Measurements from ENCODE around the gene ROMO1.
"Not testable (repeated sequence)": the region's sequence is repeated elsewhere in the genome, so short reads cannot be mapped to it uniquely, and the experiment has no call there.

ROMO1 gene

DNA sequence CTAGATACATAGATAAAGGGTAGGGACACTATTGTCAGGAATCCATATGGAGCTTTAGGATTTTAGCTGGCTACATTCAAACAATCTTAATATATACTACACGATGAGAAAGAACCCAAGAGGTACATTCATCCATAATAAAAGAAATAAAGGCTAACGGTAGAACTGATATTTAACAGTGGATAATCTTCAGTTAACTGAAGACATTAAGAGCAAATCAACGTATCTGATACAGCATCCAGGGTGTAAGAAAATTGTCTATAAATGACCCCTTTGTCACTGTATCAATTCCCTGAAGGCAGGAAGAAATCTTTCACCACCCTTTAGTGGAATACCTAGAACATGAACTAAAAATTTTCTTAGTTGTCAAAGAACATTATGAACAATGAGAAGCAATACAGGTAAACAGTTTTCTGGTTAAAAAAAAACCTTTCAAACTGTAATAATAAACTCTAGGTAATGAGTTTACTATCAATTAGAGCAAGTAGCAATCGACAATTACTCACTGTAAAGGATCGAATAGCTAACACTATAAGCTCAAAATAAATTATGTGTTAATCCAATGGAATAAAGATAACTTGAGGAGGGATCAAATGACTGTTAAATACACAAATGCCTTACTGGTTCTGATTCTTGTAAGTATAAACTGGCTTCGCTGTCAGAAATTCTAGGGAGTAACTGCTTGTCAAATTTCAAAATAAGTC lies 11.8 kb downstream of the ROMO1 start:
- DNase-seq (ENCODE audit: low read depth), result no peak
- TF ChIP-seq, protein P1, sequence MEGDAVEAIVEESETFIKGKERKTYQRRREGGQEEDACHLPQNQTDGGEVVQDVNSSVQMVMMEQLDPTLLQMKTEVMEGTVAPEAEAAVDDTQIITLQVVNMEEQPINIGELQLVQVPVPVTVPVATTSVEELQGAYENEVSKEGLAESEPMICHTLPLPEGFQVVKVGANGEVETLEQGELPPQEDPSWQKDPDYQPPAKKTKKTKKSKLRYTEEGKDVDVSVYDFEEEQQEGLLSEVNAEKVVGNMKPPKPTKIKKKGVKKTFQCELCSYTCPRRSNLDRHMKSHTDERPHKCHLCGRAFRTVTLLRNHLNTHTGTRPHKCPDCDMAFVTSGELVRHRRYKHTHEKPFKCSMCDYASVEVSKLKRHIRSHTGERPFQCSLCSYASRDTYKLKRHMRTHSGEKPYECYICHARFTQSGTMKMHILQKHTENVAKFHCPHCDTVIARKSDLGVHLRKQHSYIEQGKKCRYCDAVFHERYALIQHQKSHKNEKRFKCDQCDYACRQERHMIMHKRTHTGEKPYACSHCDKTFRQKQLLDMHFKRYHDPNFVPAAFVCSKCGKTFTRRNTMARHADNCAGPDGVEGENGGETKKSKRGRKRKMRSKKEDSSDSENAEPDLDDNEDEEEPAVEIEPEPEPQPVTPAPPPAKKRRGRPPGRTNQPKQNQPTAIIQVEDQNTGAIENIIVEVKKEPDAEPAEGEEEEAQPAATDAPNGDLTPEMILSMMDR (IDR thresholded peaks at IDR 0.05; ENCODE audit: insufficient read depth, low read depth, low read length, missing control alignments), result no peak
- H3K4me3 ChIP-seq (ENCODE audit: low read length), result no peak overlapping the region

DNA sequence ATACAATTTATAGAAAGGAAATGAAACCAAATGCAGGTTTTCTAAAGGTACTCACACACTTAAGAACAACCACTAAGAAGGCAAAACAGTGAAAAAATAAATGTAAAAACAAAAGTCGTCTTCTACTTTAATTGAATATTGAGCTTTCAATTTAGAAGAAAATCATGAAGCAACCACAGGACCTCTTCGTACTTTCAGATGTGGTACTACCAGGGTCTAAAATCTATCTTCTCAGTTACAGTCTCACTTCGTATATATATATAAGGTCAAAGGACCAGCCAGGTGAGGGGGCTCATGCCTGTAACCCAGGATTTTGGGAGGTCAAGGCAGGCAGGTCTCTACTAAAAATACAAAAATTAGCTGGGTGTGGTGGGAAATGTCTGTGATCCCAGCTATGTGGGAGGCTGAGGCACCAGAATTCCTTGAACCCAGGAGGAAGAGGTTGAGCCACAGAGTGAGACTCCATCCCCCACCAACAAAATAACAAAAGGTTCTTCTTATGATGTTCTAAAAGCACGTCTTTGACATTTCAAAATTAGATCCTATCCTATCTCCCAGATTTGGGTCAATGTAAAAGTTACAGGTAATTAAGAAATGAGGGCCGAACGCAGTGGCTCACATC lies 12.5 kb downstream of the ROMO1 start:
- TF ChIP-seq, protein P1 (IDR thresholded peaks at IDR 0.05; ENCODE audit: insufficient read depth, low read depth, low read length, missing control alignments), result no peak

DNA sequence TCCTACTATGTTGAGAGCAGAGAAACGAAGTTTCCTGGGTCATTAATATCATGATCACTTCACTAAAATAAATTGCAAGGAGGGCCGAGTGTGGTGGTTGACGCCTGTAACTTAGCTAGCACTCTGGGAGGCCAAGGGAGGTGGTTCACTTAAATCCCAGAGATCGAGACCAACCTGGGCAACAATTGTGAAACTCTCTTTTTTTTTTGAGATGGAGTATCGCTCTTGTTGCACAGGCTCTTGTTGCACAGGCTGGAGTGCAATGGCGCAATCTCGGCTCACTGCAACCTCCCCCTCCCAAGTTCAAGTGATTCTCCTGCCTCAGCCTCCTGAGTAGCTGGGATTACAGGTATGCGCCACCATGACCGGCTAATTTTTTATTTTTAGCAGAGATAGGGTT lies 13.9 kb downstream of the ROMO1 start:
- DNase-seq (ENCODE audit: low read depth), result not testable (repeated sequence)

More for the DNA sequence above, 12.5 kb downstream of the ROMO1 start:
- H3K4me3 ChIP-seq (ENCODE audit: low read length), result no peak overlapping the region
- no peak for DNase-seq (ENCODE audit: low read depth)

GRCh38 chr20:35714127-35714526 lies 14.9 kb downstream of the ROMO1 start:
- TF ChIP-seq, protein P1 (IDR thresholded peaks at IDR 0.05; ENCODE audit: insufficient read depth, low read depth, low read length, missing control alignments), result no peak
- DNase-seq (ENCODE audit: low read depth), result no peak
- no peak overlapping the region for H3K4me3 ChIP-seq (ENCODE audit: low read length)

More for the DNA sequence above, 13.9 kb downstream of the ROMO1 start:
- not testable (repeated sequence) for H3K4me3 ChIP-seq (ENCODE audit: low read length)

DNA sequence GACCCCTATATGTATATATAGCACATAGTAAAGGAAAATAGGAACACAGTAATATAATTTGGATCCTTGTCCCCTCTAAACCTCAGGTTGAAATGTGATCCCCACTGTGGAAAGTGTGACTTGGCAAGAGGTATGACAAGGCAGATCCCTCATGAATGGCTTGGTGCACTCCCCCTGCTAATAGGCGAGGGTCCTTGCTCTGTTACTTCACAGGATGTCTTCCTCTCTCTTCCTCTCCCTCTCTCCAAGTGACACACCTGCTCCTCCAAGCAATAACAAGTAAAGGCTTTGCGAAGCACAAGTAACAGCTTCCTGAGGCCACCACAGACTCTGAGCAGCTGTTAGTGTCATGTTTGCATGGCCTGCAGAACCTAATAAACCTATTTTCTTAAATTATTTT lies 16.4 kb downstream of the ROMO1 start:
- TF ChIP-seq, protein P1 (IDR thresholded peaks at IDR 0.05; ENCODE audit: insufficient read depth, low read depth, low read length, missing control alignments), result no peak
- DNase-seq (ENCODE audit: low read depth), result no peak
- H3K4me3 ChIP-seq (ENCODE audit: low read length), result no peak overlapping the region

GRCh38 chr20:35716330-35716729 lies 17.1 kb downstream of the ROMO1 start:
- TF ChIP-seq, protein P1 (IDR thresholded peaks at IDR 0.05; ENCODE audit: insufficient read depth, low read depth, low read length, missing control alignments), result no peak
- DNase-seq (ENCODE audit: low read depth), result no peak
- no peak overlapping the region for H3K4me3 ChIP-seq (ENCODE audit: low read length)

- not testable (repeated sequence) for H3K4me3 ChIP-seq (ENCODE audit: low read length); DNase-seq (ENCODE audit: low read depth)
Observed at GRCh38 chr20:35718321-35718720, 19.1 kb downstream of the ROMO1 start.
